Endothelial cell of umbilical vein (primary cell): ENCODE measurements around the gene NME7. TPM values are rescaled to one million over a fixed set of nuclear protein-coding genes. Genes with fewer than 3 reads are reported as not detected.

Experiments used
- BruUV-seq: library from RNA; stranded (reverse); fragments of 400-500 nt; replicated peaks from 2 replicates; lab custom pipeline; 2021; lab: Mats Ljungman, UMichigan
- CTCF ChIA-PET: fragments of 300-600, 350-600 bp; sonication (Branson Sonifier 250); formaldehyde crosslinking; loops from one replicate; lab custom pipeline; 2021; ENCODE audit warnings: antibody characterized with exemption, inconsistent platforms; lab: Charles Lee
- POLR2A ChIA-PET: fragments of 300-600, 350-600 bp; sonication (Branson Sonifier 250); formaldehyde crosslinking; loops from one replicate; lab custom pipeline; 2021; ENCODE audit warnings: antibody characterized with exemption, inconsistent platforms; lab: Charles Lee
- DNase-seq: peaks from one replicate; pipeline ENCODE4 v3.0.0-alpha.2; 2011; ENCODE audit warnings: low read depth, low spot score
- FAIRE-seq: peaks from 2 replicates; lab custom pipeline; 2011; peaks lifted over from hg19 to GRCh38; lab: Jason Lieb, UNC
- H2AFZ ChIP-seq: 2 replicates; pipeline ENCODE4 v1.6.0; 2012; ENCODE audit warnings: low read depth, low read length, control low read depth, inconsistent platforms
- H3K27ac ChIP-seq: 2 replicates; pipeline ENCODE4 v1.5.1; 2011; ENCODE audit warnings: low read depth, mild to moderate bottlenecking, control low read depth, low read length, moderate library complexity; ENCODE audit not compliant: insufficient read depth
- H3K27me3 ChIP-seq, 2 experiments: 2 replicates each; pipeline versions ENCODE4 v1.6.0 to v1.6.1; 2011; ENCODE audit warnings: low read length in 2 of 2, mixed read lengths in 1 of 2; ENCODE audit not compliant: control insufficient read depth in 2 of 2, insufficient read depth in 2 of 2
- H3K36me3 ChIP-seq, 2 experiments: 2 replicates in 1 of 2; 3 replicates in 1 of 2; pipeline ENCODE4 v1.5.1; 2011; ENCODE audit warnings: low read length in 2 of 2, mild to moderate bottlenecking in 1 of 2, moderate library complexity in 1 of 2; ENCODE audit not compliant: control insufficient read depth in 2 of 2, insufficient read depth in 2 of 2; ENCODE audit errors: extremely low read depth in 1 of 2
- H3K4me1 ChIP-seq: 3 replicates; pipeline ENCODE4 v1.5.1; 2011; ENCODE audit warnings: mild to moderate bottlenecking, low read length; ENCODE audit not compliant: control insufficient read depth, insufficient read depth; ENCODE audit errors: extremely low read depth
- H3K4me2 ChIP-seq: 2 replicates; pipeline ENCODE4 v1.6.1; 2011; ENCODE audit warnings: low read length, control low read depth, mixed read lengths; ENCODE audit not compliant: insufficient read depth
- H3K4me3 ChIP-seq, 3 experiments: fragments of 200-600 bp in 1 of 3; sonication (generic), shearing (Covaris generic) in 1 of 3; replicated peaks in 1 of 3; 2 replicates each; pipeline ENCODE4 v1.5.1; 2011 to 2016; ENCODE audit warnings: control low read depth in 3 of 3, low read length in 3 of 3, mild to moderate bottlenecking in 2 of 3, inconsistent platforms in 1 of 3, low read depth in 1 of 3, moderate library complexity in 1 of 3; ENCODE audit not compliant: insufficient read depth in 1 of 3
- H3K79me2 ChIP-seq: 2 replicates; pipeline ENCODE4 v1.6.0; 2012; ENCODE audit warnings: low read length, inconsistent platforms; ENCODE audit not compliant: control insufficient read depth, insufficient read depth
- H3K9ac ChIP-seq: replicated peaks from 2 replicates; pipeline ENCODE3; 2011; ENCODE audit warnings: low read length, control low read depth; ENCODE audit not compliant: insufficient read depth; ENCODE audit errors: extremely low read depth
- H3K9me1 ChIP-seq: replicated peaks from 3 replicates; pipeline ENCODE4 v1.6.0; 2011; ENCODE audit warnings: mild to moderate bottlenecking, low read length; ENCODE audit not compliant: control insufficient read depth, insufficient read depth; ENCODE audit errors: extremely low read depth
- H3K9me3 ChIP-seq: replicated peaks from 2 replicates; pipeline ENCODE4 v1.5.1; 2012; ENCODE audit warnings: low read length, inconsistent platforms; ENCODE audit not compliant: control insufficient read depth, insufficient read depth
- H4K20me1 ChIP-seq: replicated peaks from 2 replicates; pipeline ENCODE3; 2011; ENCODE audit warnings: mild to moderate bottlenecking, low read length; ENCODE audit not compliant: control insufficient read depth, insufficient read depth; ENCODE audit errors: extremely low read depth
- CTCF ChIP-seq, 2 donors: IDR thresholded peaks; 1 replicate in 1 of 2; 2 replicates in 1 of 2; pipeline ENCODE4 v1.5.1; 2011; ENCODE audit warnings: low read length in 2 of 2, mild to moderate bottlenecking in 2 of 2, moderate library complexity in 2 of 2, control low read depth in 1 of 2, inconsistent platforms in 1 of 2, low read depth in 1 of 2; ENCODE audit not compliant: insufficient read depth in 1 of 2; ENCODE audit errors: extremely low read depth in 1 of 2
- EZH2 ChIP-seq: IDR thresholded peaks from 2 replicates; pipeline ENCODE4 v1.6.1; 2012; ENCODE audit warnings: borderline replicate concordance, low read depth, mild to moderate bottlenecking, moderate library complexity, low read length, inconsistent platforms; ENCODE audit not compliant: severe bottlenecking
- FOS ChIP-seq: IDR thresholded peaks from 2 replicates; pipeline ENCODE4 v1.6.1; 2011; ENCODE audit warnings: mild to moderate bottlenecking, low read length, moderate library complexity, borderline replicate concordance; ENCODE audit not compliant: insufficient read depth
- GATA2 ChIP-seq: IDR thresholded peaks from 2 replicates; pipeline ENCODE4 v1.7.0; 2011; ENCODE audit warnings: low read depth, mild to moderate bottlenecking, moderate library complexity, mixed read lengths, low read length; ENCODE audit not compliant: insufficient read length, insufficient read depth
- JUN ChIP-seq: IDR thresholded peaks from 2 replicates; pipeline ENCODE4 v1.6.1; 2011; ENCODE audit warnings: borderline replicate concordance, low read depth; ENCODE audit not compliant: insufficient read length, insufficient read depth
- MAX ChIP-seq: IDR thresholded peaks from 2 replicates; pipeline ENCODE4 v1.6.1; 2011; ENCODE audit not compliant: insufficient read depth, insufficient read length
- MYC ChIP-seq: IDR thresholded peaks from one replicate; pipeline ENCODE4 v1.6.1; 2011; ENCODE audit warnings: mild to moderate bottlenecking, low read depth, low read length
- POLR2A ChIP-seq: IDR thresholded peaks from 2 replicates; pipeline ENCODE4 v1.6.1; 2012; ENCODE audit warnings: low read depth, mild to moderate bottlenecking, control low read depth, low read length
- POLR2AphosphoS5 ChIP-seq: IDR thresholded peaks from 2 replicates; pipeline ENCODE4 v1.6.1; 2012; ENCODE audit warnings: low read depth, mild to moderate bottlenecking, control low read depth, low read length, moderate library complexity; ENCODE audit not compliant: insufficient read depth
- dilution Hi-C: fragments of 300-500 bp; cut with MboI; formaldehyde crosslinking; loops from one replicate; pipeline ENCODE4 v1.15.0; 2019; ENCODE audit warnings: low sequenced_read_pairs; ENCODE audit not compliant: extremely low pct_ligation_motif_present
- intact Hi-C: fragments of 100-400 bp; cut with micrococcal nuclease; formaldehyde crosslinking; loops from one replicate; pipeline ENCODE4 v1.10.0; 2022
- polyA plus RNA-seq, 4 experiments: library from polyadenylated mRNA; depleted of rRNA in 3 of 4; stranded (reverse) in 3 of 4; unstranded in 1 of 4; fragments of >200 nt; gene quantifications; 2 replicates each; pipeline versions ENCODE4 v1.2.1 to v1.2.3, GENCODE V29; 2011 to 2012; ENCODE audit warnings: missing spikeins in 1 of 4
- total RNA-seq: library from RNA; stranded (reverse); gene quantifications from 2 replicates; pipeline ENCODE4 v1.2.3, GENCODE V29; 2021

The NME7 gene
- total and polyA plus RNA-seq, 2 donors (not counting 3 experiments of a cell fraction or from before 2014, with no cell fraction given): 16.5 to 25.3 TPM

DNA sequence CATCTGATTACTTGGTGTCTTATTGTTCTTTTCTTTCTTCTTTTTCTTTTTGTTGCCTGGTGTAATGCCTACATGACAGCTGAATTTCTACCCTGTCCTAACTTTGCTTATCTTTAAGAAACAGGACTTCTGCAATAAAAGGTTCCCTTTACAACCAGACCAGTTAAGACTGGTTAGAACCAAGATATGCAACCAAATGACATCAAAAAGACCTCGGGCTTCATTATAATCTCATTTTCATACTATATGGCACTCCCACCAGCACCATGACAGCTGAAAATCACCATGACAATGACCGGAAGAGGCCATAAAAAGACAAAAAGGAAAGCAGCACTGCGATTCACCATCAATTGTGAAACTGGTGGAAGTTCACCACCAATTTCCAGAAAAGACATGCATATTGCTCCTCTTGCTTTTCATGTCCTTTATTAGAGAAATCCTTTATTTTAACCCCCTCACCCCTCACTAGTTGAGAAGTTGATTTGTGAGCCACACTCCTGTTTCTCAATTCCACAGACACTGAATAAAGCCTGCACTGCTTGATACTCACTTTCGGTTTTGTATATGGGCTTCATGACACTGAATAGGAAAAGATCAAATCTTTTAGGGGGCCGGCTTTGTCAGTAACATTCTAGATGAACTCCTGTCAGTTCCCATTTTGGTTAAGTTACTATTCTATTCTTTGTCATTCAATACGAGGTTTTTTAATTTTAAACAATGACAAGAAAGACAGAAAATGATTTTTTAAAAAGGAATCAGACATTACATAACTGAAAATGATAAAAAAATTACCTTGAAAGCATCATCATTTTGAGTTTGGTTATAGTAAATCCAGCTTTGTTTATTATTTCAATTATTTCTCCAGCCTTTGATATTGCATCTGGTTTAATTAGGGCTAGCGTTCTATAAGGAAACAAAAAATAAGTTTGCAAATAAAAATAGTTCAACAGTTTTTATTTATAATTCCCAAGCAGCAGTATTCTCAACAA lies 58.1 kb downstream of the NME7 start:
- FAIRE-seq: no peak

More for the DNA sequence above, 58.1 kb downstream of the NME7 start:
- ChIA-PET POLR2A (no interaction called here), CTCF (interaction anchor here (0.7 to 2.9 kb wide), 3 partner anchors 17 to 706 kb away, joined by 3 to 12 read pairs (median 3); no protein-coding TSS in a partner anchor)
- no TSS peak for BruUV-seq
- H3K79me2 ChIP-seq: no peaks in the 10 kb centered on the region
- no peaks in the 10 kb centered on the region for H4K20me1 ChIP-seq
- no peak overlapping the region for H3K9ac ChIP-seq
- dilution Hi-C loops: no loop called here
- H3K27ac ChIP-seq: no peak overlapping the region
- H3K27me3 ChIP-seq: no peaks in the 10 kb centered on the region
- H3K4me2 ChIP-seq: no peak overlapping the region
- intact Hi-C loops: no loop called here
- no peak overlapping the region for H2AFZ ChIP-seq
- H3K4me3 ChIP-seq: no peak overlapping the region
- no peaks in the 10 kb centered on the region for H3K4me1 ChIP-seq
- DNase-seq: no peak
- no peaks in the 10 kb centered on the region for H3K9me1 ChIP-seq
- H3K36me3 ChIP-seq: no peaks in the 10 kb centered on the region
- TF ChIP-seq EZH2: no peak
- TF ChIP-seq POLR2AphosphoS5: no peak
- TF ChIP-seq FOS: no peak
- no peak for TF ChIP-seq MYC
- no peak for TF ChIP-seq JUN
- TF ChIP-seq CTCF (IDR thresholded peaks at IDR 0.05; ENCODE audit: extremely low read depth in 1 of 2, insufficient read depth in 1 of 2, low read depth in 1 of 2, low read length in 2 of 2): no peak
- no peak for TF ChIP-seq GATA2
- TF ChIP-seq MAX: no peak
- TF ChIP-seq POLR2A: no peak
- H3K9me3 ChIP-seq: no peaks in the 10 kb centered on the region
